Measurements from ENCODE around the gene PCOLCE2.
"Not testable (repeated sequence)": the region's sequence is repeated elsewhere in the genome, so short reads cannot be mapped to it uniquely, and the experiment has no call there.

Gene PCOLCE2

GRCh38 chr3:142888099-142888480 lies 793 bp downstream of the PCOLCE2 start:
- no peaks in the 10 kb centered on the region for H3K36me3 Mint-ChIP-seq
- peaks cover 7% of the 10 kb centered on the region for H3K4me1 Mint-ChIP-seq
- peak overlapping the region; percentile 70 for H3K4me3 Mint-ChIP-seq
- no peak for ATAC-seq
- peaks cover 52% of the 10 kb centered on the region for H3K27me3 Mint-ChIP-seq
- no peaks in the 10 kb centered on the region for H3K9me3 Mint-ChIP-seq
- H3K27ac Mint-ChIP-seq = no peak overlapping the region

- Mint-ChIP-seq H3K9me3 (no peaks in the 10 kb centered on the region), H3K4me1 (peaks cover 7% of the 10 kb centered on the region), H3K27me3 (peaks cover 41% of the 10 kb centered on the region), H3K36me3 (no peaks in the 10 kb centered on the region), H3K4me3 (no peak overlapping the region), H3K27ac (no peak overlapping the region)
- no peak for ATAC-seq
Observed at GRCh38 chr3:142886940-142887339, 1.9 kb downstream of the PCOLCE2 start.

DNA sequence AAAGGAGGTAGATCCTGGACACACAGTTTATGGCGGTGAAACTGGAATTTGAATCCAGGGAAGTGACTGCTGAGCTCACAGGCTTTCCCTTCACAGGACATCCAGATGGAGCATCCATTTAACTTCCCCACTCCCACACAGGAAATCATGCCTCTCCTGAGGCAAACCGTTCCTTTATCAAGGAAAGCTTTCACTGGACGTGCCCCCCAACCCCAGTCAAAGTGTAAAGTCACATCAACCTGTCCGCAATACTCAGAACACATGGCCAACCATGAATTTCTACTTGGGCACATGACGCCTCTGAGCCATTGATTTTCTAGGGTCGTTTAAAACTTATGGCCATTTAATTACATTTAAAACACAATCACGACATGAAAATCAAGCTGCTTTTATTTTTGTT lies 2.9 kb downstream of the PCOLCE2 start:
- no peaks in the 10 kb centered on the region for H3K9me3 Mint-ChIP-seq
- H3K36me3 Mint-ChIP-seq = no peaks in the 10 kb centered on the region
- H3K4me1 Mint-ChIP-seq = peaks cover 7% of the 10 kb centered on the region
- peaks cover 32% of the 10 kb centered on the region for H3K27me3 Mint-ChIP-seq
- H3K27ac Mint-ChIP-seq = no peak overlapping the region
- no peak overlapping the region for H3K4me3 Mint-ChIP-seq
- no peak for ATAC-seq

GRCh38 chr3:142884531-142884930 lies 4.4 kb downstream of the PCOLCE2 start:
- peaks cover 28% of the 10 kb centered on the region for H3K27me3 Mint-ChIP-seq
- no peak overlapping the region for H3K4me3 Mint-ChIP-seq
- ATAC-seq = no peak
- peaks cover 7% of the 10 kb centered on the region for H3K4me1 Mint-ChIP-seq
- H3K9me3 Mint-ChIP-seq = no peaks in the 10 kb centered on the region
- H3K27ac Mint-ChIP-seq = no peak overlapping the region
- no peaks in the 10 kb centered on the region for H3K36me3 Mint-ChIP-seq

DNA sequence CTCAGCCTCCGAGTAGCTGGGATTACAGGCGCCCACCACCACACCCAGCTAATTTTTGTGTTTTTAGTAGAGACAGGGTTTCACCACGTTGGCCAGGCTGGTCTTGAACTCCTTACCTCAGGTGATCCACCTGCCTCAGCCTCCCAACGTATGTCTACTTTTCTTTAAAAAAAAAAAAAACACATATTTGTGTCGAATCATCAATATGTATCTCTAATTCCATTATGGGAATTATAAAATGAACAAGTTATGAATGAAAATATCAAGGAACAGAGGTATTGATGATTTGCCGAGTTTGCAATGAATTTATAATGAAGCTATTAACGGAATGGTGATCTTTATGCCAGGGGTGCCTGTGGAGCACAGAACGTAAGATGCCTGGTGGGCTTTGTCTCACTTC lies 5.3 kb downstream of the PCOLCE2 start:
- H3K9me3 Mint-ChIP-seq, H3K36me3 Mint-ChIP-seq, H3K4me1 Mint-ChIP-seq, H3K27ac Mint-ChIP-seq, H3K4me3 Mint-ChIP-seq, ATAC-seq: not testable (repeated sequence)
- peaks cover 23% of the 10 kb centered on the region for H3K27me3 Mint-ChIP-seq

- no peak for ATAC-seq
- H3K4me3 Mint-ChIP-seq = no peak overlapping the region
- no peaks in the 10 kb centered on the region for H3K9me3 Mint-ChIP-seq
- no peaks in the 10 kb centered on the region for H3K4me1 Mint-ChIP-seq
- H3K27ac Mint-ChIP-seq = no peak overlapping the region
- H3K36me3 Mint-ChIP-seq = no peaks in the 10 kb centered on the region
- H3K27me3 Mint-ChIP-seq = peaks cover 8% of the 10 kb centered on the region
Observed at GRCh38 chr3:142881445-142882224, 7.2 kb downstream of the PCOLCE2 start.

GRCh38 chr3:142878649-142879300 lies 10.1 kb downstream of the PCOLCE2 start:
- Mint-ChIP-seq H3K9me3 (no peaks in the 10 kb centered on the region), H3K27ac (no peak overlapping the region), H3K27me3 (peaks cover 8% of the 10 kb centered on the region), H3K36me3 (no peaks in the 10 kb centered on the region), H3K4me3 (no peak overlapping the region), H3K4me1 (no peaks in the 10 kb centered on the region)
- ATAC-seq = no peak

- no peak for ATAC-seq
- H3K9me3 Mint-ChIP-seq = no peaks in the 10 kb centered on the region
Observed at GRCh38 chr3:142876417-142876816, 12.5 kb downstream of the PCOLCE2 start.

DNA sequence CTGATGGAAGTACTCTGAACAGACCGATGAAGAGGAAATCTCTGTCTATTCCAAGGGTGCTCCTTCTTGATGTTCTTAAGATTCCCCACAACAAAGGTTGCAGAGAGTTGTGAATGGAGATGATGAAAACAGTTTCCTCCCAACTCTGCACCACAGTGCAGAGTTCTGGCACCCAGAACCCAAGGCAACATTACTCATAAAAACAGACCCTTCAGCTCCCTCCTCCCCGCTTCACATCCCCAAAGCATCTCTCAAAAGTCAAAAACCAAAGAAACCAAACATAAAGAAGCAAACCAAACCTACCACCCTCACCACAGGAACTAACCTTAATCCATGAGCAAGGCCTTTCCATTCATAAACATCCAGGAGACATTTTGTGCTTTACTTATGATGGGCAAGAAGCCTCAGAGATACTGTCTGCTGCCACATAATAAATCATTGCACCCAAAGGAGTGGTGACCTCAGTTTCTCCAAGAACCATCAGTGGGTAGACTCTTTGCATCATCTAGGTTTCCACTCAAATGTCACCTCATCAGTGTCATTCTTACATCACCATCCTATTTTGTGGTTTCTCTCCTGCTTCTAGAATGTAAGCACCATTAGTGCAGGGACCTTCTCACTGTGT lies 13.2 kb downstream of the PCOLCE2 start:
- no peak overlapping the region for H3K4me3 Mint-ChIP-seq
- no peaks in the 10 kb centered on the region for H3K9me3 Mint-ChIP-seq
- H3K36me3 Mint-ChIP-seq = no peaks in the 10 kb centered on the region
- no peaks in the 10 kb centered on the region for H3K4me1 Mint-ChIP-seq
- H3K27me3 Mint-ChIP-seq = peaks cover 26% of the 10 kb centered on the region
- H3K27ac Mint-ChIP-seq = no peak overlapping the region
- ATAC-seq = no peak

More at GRCh38 chr3:142876417-142876816, 12.5 kb downstream of the PCOLCE2 start:
- Mint-ChIP-seq H3K4me1 (no peaks in the 10 kb centered on the region), H3K4me3 (no peak overlapping the region), H3K36me3 (no peaks in the 10 kb centered on the region), H3K27me3 (peaks cover 19% of the 10 kb centered on the region), H3K27ac (no peak overlapping the region)

DNA sequence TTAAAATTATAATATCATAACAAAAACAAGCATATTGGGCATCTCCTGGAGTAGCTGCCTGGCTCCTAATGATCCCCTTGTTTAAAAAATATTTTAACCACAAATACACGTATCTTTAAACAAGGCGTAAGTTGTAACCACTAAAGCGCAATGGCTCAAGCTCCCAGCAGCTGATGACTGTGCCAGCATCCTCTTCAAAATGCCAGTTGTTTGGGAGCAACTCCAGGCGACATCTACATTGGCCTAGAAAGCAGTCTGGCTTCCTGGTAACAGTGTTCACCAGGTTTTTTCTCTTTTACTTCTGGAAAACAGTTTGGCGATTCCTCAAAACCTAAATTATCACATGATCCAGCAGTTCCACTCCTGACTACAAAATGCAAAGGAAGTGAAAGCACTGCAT lies 13.8 kb downstream of the PCOLCE2 start:
- Mint-ChIP-seq H3K27me3 (peaks cover 27% of the 10 kb centered on the region), H3K4me1 (no peaks in the 10 kb centered on the region)
- no peak for ATAC-seq

GRCh38 chr3:142868382-142868781 lies 20.5 kb downstream of the PCOLCE2 start:
- H3K27ac Mint-ChIP-seq, H3K36me3 Mint-ChIP-seq, H3K4me1 Mint-ChIP-seq, H3K4me3 Mint-ChIP-seq, ATAC-seq, H3K9me3 Mint-ChIP-seq: not testable (repeated sequence)
- H3K27me3 Mint-ChIP-seq = peaks cover 25% of the 10 kb centered on the region

More for the DNA sequence above, 13.8 kb downstream of the PCOLCE2 start:
- no peak overlapping the region for H3K4me3 Mint-ChIP-seq
- no peaks in the 10 kb centered on the region for H3K9me3 Mint-ChIP-seq
- H3K36me3 Mint-ChIP-seq = no peaks in the 10 kb centered on the region
- no peak overlapping the region for H3K27ac Mint-ChIP-seq

DNA sequence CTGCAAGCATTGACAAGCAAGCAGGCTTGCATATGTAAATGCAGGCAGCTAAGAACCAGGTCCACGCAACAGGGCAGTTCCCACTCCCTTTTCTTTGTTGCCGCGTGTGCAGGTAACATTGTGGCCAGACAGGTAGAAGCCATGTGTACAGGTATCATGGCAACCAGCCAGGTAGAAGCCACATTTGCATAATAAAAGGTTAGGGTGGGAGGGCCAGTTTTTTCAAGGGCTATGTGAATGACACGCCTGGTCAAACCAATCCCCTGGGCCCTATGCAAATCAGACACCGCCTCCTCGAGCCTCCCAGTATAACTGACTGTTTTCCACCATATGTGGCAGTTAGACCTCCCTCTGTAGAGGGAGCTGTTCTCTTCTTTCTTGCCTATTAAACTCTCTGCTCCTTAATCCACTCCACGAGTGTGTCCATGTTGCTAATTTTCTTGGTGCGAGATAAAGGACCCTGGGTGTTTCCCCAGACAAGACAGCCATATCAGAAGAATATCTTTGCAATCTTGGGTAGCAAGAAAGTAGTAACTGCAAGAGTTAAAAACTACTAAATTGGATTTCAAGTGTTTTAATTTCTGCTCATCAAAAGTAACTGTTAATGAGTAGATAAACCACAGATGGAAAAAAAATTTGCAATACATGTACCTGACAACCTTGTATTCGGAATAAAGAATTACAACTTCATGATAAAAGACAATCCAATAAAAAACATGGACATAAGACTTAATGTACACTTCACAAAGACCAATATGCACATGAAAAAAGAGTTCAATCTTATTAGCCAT lies 21.8 kb downstream of the PCOLCE2 start:
- Mint-ChIP-seq H3K27ac (no peak overlapping the region), H3K9me3 (no peaks in the 10 kb centered on the region), H3K4me1 (no peaks in the 10 kb centered on the region), H3K27me3 (peaks cover 24% of the 10 kb centered on the region), H3K36me3 (no peaks in the 10 kb centered on the region), H3K4me3 (no peak overlapping the region)
- no peak for ATAC-seq

DNA sequence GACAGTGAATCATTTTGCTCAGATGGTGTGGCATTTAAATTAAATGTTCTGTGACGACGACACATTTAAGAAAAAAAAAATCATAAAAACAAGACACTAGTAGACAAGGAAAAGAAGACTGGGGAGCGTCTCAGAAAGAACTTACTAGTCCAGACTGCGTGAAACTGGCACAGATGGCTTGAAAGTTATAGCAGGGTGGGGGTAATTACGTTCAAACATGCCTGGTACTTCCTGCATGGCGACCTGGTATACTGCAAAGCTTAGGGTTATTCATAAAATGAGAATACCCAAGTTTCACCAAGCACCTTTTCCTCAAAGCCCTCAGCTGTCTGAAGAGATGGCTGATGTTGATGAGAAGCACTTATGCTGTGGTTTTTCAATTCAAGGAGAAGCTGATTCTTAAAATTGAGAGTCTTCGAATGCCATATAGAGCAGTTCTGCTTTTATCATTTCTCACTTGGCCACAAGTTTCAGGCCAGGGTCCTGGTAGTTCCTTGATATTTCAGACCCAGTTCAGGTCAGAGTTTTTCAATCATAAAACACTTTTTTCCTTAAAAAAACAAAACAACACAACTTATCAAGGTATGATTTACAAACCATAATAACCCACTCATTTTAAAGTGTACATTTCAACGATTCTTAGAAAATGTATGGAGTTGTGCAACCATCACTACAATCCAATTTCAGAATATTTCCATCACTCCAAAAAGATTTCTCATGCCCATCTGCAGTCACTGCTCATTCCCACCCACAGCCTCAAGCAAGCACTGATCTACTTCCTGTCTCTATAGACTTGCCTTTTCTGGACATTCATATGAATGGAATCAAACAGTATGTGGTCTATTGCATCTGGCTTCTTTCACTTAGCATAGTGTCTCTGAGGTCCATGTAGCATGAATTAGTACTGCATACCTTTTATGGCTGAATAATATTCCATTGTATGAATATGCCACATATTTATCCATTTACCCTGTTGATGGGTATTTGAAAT lies 24.7 kb downstream of the PCOLCE2 start:
- Mint-ChIP-seq H3K27ac (no peak overlapping the region), H3K4me1 (no peaks in the 10 kb centered on the region)
- ATAC-seq = no peak

More for the DNA sequence above, 24.7 kb downstream of the PCOLCE2 start:
- Mint-ChIP-seq H3K36me3 (no peaks in the 10 kb centered on the region), H3K27me3 (peaks cover 38% of the 10 kb centered on the region), H3K9me3 (no peaks in the 10 kb centered on the region), H3K4me3 (no peak overlapping the region)
